ENCODE data around the gene MLLT1. TPM values are rescaled to one million over a fixed set of nuclear protein-coding genes. Genes with fewer than 3 reads are reported as not detected.

The MLLT1 gene
- total RNA-seq, 1 experiment from 2014 or later = 58.3 TPM

- Histone ChIP-seq H3K4me1 (ENCODE audit: control insufficient read depth, insufficient read depth, low read length) (no peaks in the 10 kb centered on the region), H3K27me3 (ENCODE audit: control insufficient read depth, insufficient read depth, low read length) (no peaks in the 10 kb centered on the region), H3K9me3 (ENCODE audit: control insufficient read depth, insufficient read depth, low read depth, low read length) (no peaks in the 10 kb centered on the region), H3K36me3 (ENCODE audit: control insufficient read depth, insufficient read depth, low read length) (no peaks in the 10 kb centered on the region), H3K4me3 (ENCODE audit: low read depth in 2 of 2, low read length in 2 of 2) (no peak overlapping the region), H3K27ac (ENCODE audit: low read length) (no peak overlapping the region)
- BruUV-seq (replicated peaks) = no TSS peak
- ChIA-PET POLR2A (no interaction called here), CTCF (no interaction called here)
- no peak for DNase-seq (ENCODE audit: low read depth, low spot score)
- intact Hi-C loops (cut with micrococcal nuclease; ENCODE audit: unreplicated experiment) = no loop called here
- TF ChIP-seq SIN3A (IDR thresholded peaks at IDR 0.05; ENCODE audit: borderline replicate concordance, insufficient read depth, low read depth, low read length) (no peak), POLR2AphosphoS5 (IDR thresholded peaks at IDR 0.05; ENCODE audit: low read depth, low read length) (no peak), TCF7L2 (IDR thresholded peaks at IDR 0.05; ENCODE audit: low read depth, low read length) (no peak), CTCF (IDR thresholded peaks at IDR 0.05) (no peak), REST (IDR thresholded peaks at IDR 0.05; ENCODE audit: insufficient read depth in 1 of 2, low read depth in 2 of 2, low read length in 1 of 2) (no peak)
- ATAC-seq = no peak
- in situ Hi-C loops (cut with HindIII; ENCODE audit: low pct_unique_long_range_greater_than_20kb, low sequenced_read_pairs) = no loop called here
These were observed 33.7 kb upstream of the MLLT1 start for GRCh38 chr19:6313398-6313969.

GRCh38 chr19:6312018-6312417 is 32.2 kb upstream of the MLLT1 start:
- no peak for TF ChIP-seq REST (IDR thresholded peaks at IDR 0.05; ENCODE audit: insufficient read depth in 1 of 2, low read depth in 2 of 2, low read length in 1 of 2)
- no peak for TF ChIP-seq POLR2AphosphoS5 (IDR thresholded peaks at IDR 0.05; ENCODE audit: low read depth, low read length)
- H3K36me3 ChIP-seq (ENCODE audit: control insufficient read depth, insufficient read depth, low read length) = no peaks in the 10 kb centered on the region
- no peak overlapping the region for H3K4me3 ChIP-seq (ENCODE audit: low read depth in 2 of 2, low read length in 2 of 2)
- no peaks in the 10 kb centered on the region for H3K4me1 ChIP-seq (ENCODE audit: control insufficient read depth, insufficient read depth, low read length)
- no peak for DNase-seq (ENCODE audit: low read depth, low spot score)
- H3K27ac ChIP-seq (ENCODE audit: low read length) = no peak overlapping the region
- CTCF ChIA-PET = interaction anchor here (0.6 kb wide), 1 partner anchor 152 kb away, joined by 6 read pairs; no protein-coding TSS in a partner anchor
- POLR2A ChIA-PET = no interaction called here
- H3K9me3 ChIP-seq (ENCODE audit: control insufficient read depth, insufficient read depth, low read depth, low read length) = no peaks in the 10 kb centered on the region
- ATAC-seq = peak; percentile 53; the same call in 1 of the 2 replicates
- in situ Hi-C loops (cut with HindIII; ENCODE audit: low pct_unique_long_range_greater_than_20kb, low sequenced_read_pairs) (no loop called here), intact Hi-C loops (cut with micrococcal nuclease; ENCODE audit: unreplicated experiment) (no loop called here)
- H3K27me3 ChIP-seq (ENCODE audit: control insufficient read depth, insufficient read depth, low read length) = no peaks in the 10 kb centered on the region
- no TSS peak for BruUV-seq (replicated peaks)

All from Panc1 (cell line).